Spinal cord (tissue), 10 donors: ENCODE data around the gene TRABD2B. TPM values are rescaled to one million over a fixed set of nuclear protein-coding genes. Genes with fewer than 3 reads are reported as not detected.

Source experiments
- DNase-seq, 6 donors: peaks; one replicate each; pipeline versions ENCODE4 v3.0.0 to v3.0.0-alpha.2; 2013 to 2015; ENCODE audit warnings: low spot score in 6 of 6, low read depth in 4 of 6
- H3K27ac ChIP-seq: one replicate; pipeline ENCODE4 v1.5.1; 2013; ENCODE audit warnings: low read depth, low read length, control low read depth
- H3K27me3 ChIP-seq: one replicate; pipeline ENCODE4 v1.6.1; 2013; ENCODE audit warnings: low read length; ENCODE audit not compliant: control insufficient read depth, insufficient read depth
- H3K36me3 ChIP-seq: one replicate; pipeline ENCODE4 v1.6.1; 2013; ENCODE audit warnings: low read length; ENCODE audit not compliant: control insufficient read depth, insufficient read depth
- H3K4me1 ChIP-seq: one replicate; pipeline ENCODE4 v1.6.1; 2013; ENCODE audit warnings: low read length; ENCODE audit not compliant: control insufficient read depth, insufficient read depth
- H3K4me3 ChIP-seq: one replicate; pipeline ENCODE4 v1.5.1; 2013; ENCODE audit warnings: low read depth, low read length, control low read depth
- H3K9me3 ChIP-seq: one replicate; pipeline ENCODE4 v1.6.1; 2013; ENCODE audit warnings: low read length; ENCODE audit not compliant: control insufficient read depth, insufficient read depth
- WGBS: methylation state at CpG from one replicate; pipeline ENCODE4 v1.1.5; 2013; ENCODE audit warnings: missing lambda C conversion rate; ENCODE audit not compliant: insufficient coverage; 5-methylcytosine and 5-hydroxymethylcytosine counted together
- polyA plus RNA-seq, 2 donors: library from polyadenylated mRNA; unstranded; fragments of 120-200 nt; gene quantifications; one replicate each; pipeline ENCODE4 v1.2.1, GENCODE V29; 2013; ENCODE audit not compliant: insufficient read length in 2 of 2
- total RNA-seq, 2 donors: library from RNA; depleted of rRNA in 1 of 2; stranded (reverse); fragments of 120-200 nt in 1 of 2; fragments of >200 nt in 1 of 2; gene quantifications; one replicate each; pipeline versions ENCODE4 v1.2.3 to v1.2.4, GENCODE V29; 2013 to 2014
- donor health status: healthy.

Gene TRABD2B
- total and polyA plus RNA-seq, 4 donors, result 0.89 to 3.1 (median 1.6) TPM

DNA sequence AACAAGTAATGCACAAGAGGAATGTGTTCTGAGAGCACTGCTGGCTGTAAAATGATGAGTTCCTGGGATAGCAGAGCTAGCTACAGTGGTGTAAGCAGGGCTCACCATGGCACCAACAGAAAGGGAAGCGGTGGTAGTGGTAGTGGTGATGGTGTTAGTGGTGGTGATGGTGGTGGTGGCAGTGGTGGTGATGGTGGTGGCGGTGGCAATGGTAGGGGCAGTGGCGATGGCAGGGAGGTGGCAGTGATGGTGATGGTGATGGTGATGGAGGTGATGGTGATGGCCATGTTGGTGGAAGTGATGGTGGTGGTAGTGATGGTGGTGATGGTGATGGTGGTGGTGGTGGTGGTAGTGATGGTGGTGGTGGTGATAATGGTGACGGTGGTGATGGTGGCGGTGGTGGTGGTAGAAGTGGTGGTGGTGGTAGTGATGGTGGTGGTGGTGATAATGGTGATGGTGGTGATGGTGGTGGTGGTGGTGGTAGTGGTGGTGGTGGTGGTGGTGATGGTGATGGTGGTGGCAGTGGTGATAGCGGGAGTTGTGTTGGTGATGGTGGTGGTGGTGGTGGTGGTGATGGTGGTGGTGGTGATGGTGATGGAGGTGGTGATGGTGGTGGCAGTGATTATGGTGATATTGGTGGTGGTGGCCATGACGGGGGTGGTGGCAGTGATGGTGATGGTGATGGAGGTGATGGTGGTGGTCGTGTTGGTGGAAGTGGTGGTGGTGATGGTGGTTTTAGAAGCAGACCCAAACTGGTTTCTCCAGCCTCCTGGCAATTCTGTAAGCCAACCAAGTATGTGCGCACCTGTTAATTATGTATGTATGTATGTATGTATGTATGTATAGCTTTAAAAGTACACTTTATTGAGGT is 254.1 kb downstream of the TRABD2B start:
- no peak for DNase-seq
- no peak overlapping the region for H3K27ac ChIP-seq
- WGBS, result 81% methylated on average over 5 of the region's 9 CpGs

DNA sequence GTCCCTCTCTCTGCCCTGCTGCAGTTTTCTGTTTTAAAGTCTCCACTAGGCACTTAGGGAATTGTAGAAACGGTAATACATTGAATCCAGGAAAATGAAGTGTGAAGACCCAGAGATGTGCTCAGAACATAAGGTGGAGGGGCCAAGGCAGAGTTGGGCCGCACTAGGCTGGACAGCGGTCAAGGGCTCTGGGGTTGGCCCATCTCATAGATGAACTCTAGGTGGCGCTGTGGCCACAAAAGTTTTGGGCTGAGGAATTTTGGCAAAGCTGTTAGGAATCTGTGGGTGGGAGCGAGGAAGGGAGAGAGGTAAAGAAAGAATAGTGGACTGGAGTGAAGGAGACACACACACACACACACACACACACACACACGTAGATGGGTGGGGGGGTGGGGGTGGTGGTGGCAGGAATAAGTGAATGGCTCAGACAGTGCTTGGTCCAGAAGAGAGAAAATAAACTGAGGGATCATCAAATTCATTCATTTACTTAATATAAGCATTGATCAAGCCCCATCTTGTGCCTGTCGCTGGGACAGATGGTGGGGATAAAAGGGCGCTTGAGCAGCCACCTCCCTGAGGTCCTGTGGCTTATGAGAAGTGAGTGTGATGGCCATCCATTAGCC is 258.5 kb downstream of the TRABD2B start:
- no peaks in the 10 kb centered on the region for H3K4me1 ChIP-seq
- no peaks in the 10 kb centered on the region for H3K9me3 ChIP-seq
- DNase-seq, result peak in 5 of 6 donors; percentile 44 to 86 (median 60)
- no peaks in the 10 kb centered on the region for H3K36me3 ChIP-seq
- H3K4me3 ChIP-seq, result no peak overlapping the region
- 21% methylated on average over 5 of the region's 8 CpGs for WGBS
- peaks cover 7% of the 10 kb centered on the region for H3K27me3 ChIP-seq
- no peak overlapping the region for H3K27ac ChIP-seq

More for the DNA sequence above, 254.1 kb downstream of the TRABD2B start:
- H3K4me3 ChIP-seq, result no peak overlapping the region
- H3K4me1 ChIP-seq, result no peaks in the 10 kb centered on the region
- no peaks in the 10 kb centered on the region for H3K36me3 ChIP-seq
- H3K9me3 ChIP-seq, result no peaks in the 10 kb centered on the region
- H3K27me3 ChIP-seq, result peaks cover 4% of the 10 kb centered on the region

DNA sequence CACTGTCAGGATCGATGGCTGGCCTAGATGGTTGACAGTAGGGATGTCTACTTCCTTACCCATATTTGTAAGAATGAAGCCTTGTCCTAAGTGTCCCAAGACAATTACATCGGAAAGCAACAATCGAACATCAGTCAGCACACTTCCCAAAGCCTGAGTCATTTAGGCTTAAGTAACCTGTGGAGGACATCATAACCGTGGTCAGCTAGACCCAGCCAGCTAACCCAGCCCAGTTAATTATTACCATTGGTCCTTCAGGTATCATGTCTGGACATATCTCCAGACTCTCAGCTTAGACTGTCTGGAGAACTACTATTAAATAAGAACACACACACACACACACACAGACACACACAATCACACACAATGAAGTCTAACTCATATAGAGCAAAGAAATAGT is 264.7 kb downstream of the TRABD2B start:
- 87% methylated on average over 3 of the region's 4 CpGs for WGBS
- Histone ChIP-seq H3K27me3 (peaks cover 10% of the 10 kb centered on the region), H3K4me1 (no peaks in the 10 kb centered on the region), H3K9me3 (no peaks in the 10 kb centered on the region), H3K27ac (no peak overlapping the region), H3K4me3 (no peak overlapping the region), H3K36me3 (no peaks in the 10 kb centered on the region)
- no peak for DNase-seq

DNA sequence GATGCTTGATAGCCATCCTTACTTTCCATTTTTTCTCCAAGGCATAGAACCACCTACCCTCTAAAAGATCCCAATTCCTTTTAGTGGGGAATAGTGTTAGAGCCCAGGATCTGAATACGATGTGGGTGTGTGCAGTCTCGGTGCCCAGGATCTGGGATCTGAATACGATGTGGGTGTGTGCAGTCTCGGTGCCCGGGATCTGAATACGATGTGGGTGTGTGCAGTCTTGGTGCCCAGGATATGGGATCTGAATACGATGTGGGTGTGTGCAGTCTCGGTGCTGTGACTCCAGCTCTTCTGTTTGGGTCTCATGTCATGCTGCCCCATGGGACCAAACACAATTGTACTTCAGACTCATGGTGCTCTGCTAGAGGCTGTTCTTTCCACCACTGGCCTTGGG is 265.5 kb downstream of the TRABD2B start:
- WGBS, result 88% methylated on average over 6 of the region's 8 CpGs
- H3K27me3 ChIP-seq, result peaks cover 12% of the 10 kb centered on the region

DNA sequence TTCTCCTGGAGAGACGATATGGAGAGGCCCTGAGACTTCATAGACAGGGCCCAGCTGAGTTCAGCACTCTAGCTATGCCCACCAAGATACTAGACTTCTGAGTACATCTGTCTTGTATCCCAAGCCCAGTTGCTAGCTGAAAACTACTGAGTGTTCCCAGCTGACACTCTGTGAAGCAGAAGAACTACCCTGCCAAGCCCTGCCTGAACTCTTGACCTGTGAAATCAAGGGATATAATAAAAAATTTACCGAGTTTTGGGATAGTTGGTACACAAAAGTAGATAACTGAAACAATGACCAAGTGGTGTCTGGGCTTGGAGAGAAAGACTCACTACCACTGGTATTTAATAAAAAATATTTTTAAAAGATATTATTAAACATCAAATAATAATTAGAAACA is 267.5 kb downstream of the TRABD2B start:
- H3K27me3 ChIP-seq, result peaks cover 26% of the 10 kb centered on the region
- no peak overlapping the region for H3K27ac ChIP-seq
- H3K4me3 ChIP-seq, result no peak overlapping the region
- no peak for DNase-seq
- 73% methylated on average over 1 of the region's 2 CpGs for WGBS
- H3K9me3 ChIP-seq, result no peaks in the 10 kb centered on the region
- no peaks in the 10 kb centered on the region for H3K36me3 ChIP-seq
- peaks cover 16% of the 10 kb centered on the region for H3K4me1 ChIP-seq

More for the DNA sequence above, 265.5 kb downstream of the TRABD2B start:
- no peak overlapping the region for H3K27ac ChIP-seq
- no peak for DNase-seq
- H3K4me3 ChIP-seq, result no peak overlapping the region
- H3K36me3 ChIP-seq, result no peaks in the 10 kb centered on the region
- H3K9me3 ChIP-seq, result no peaks in the 10 kb centered on the region
- no peaks in the 10 kb centered on the region for H3K4me1 ChIP-seq

DNA sequence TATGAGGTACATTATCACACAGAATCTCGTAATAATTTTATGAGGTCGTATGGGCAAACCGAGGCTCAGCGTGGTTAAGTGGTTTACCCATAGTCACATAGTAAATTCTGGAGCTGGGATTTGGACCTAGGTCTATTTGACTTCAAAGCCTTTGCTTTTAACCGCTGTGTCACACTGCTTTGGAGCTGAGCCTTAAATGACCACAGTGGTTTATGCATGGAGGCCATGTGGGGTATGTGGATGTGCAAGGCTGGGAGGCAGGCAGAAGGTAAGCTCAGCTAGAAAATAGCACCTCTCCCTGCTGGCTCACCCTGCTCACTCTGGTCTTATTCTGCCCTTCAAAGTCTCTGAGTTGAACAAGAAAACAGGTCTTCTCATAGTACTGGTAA is 269.5 kb downstream of the TRABD2B start:
- Histone ChIP-seq H3K9me3 (no peaks in the 10 kb centered on the region), H3K27ac (no peak overlapping the region), H3K4me3 (no peak overlapping the region), H3K27me3 (peaks cover 43% of the 10 kb centered on the region), H3K36me3 (no peaks in the 10 kb centered on the region), H3K4me1 (peaks cover 18% of the 10 kb centered on the region)
- DNase-seq, result no peak
- WGBS, result 89% methylated on average over 4 of the region's 5 CpGs

DNA sequence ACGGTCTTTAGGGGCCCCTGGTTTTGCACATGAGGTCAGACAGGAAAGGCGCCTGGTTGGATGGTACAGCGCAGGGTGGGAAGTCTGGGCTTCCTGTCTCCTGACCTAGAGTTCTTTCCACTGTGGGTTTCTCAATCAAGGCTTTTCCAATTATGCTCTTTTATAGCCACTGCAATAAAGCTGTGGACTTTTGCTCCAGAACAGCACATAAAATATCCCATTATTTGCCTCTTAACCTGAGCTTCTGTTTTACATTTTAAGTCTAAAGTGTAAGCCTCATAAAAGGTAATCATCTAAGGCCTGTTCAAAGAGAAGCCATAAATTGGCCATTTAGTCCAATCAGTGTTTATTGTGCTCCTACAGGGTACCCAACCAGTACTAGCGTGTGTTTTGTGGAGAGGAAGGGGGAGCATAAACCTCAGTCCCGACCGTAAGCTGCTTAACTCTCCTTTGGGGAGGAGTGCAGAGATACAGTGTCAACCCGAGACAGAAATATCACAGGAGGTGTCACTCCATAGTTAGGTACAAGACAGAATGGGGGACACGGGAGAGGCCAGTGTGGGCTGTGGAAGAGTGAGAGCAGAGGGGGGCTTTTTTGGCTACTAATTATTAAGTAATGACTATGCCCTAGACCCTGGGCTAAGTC is 270.0 kb downstream of the TRABD2B start:
- WGBS, result 82% methylated on average over 3 of the region's 8 CpGs
- peaks cover 18% of the 10 kb centered on the region for H3K4me1 ChIP-seq
- H3K9me3 ChIP-seq, result no peaks in the 10 kb centered on the region
- H3K36me3 ChIP-seq, result no peaks in the 10 kb centered on the region
- H3K4me3 ChIP-seq, result no peak overlapping the region
- H3K27ac ChIP-seq, result no peak overlapping the region
- peaks cover 47% of the 10 kb centered on the region for H3K27me3 ChIP-seq
- no peak for DNase-seq

DNA sequence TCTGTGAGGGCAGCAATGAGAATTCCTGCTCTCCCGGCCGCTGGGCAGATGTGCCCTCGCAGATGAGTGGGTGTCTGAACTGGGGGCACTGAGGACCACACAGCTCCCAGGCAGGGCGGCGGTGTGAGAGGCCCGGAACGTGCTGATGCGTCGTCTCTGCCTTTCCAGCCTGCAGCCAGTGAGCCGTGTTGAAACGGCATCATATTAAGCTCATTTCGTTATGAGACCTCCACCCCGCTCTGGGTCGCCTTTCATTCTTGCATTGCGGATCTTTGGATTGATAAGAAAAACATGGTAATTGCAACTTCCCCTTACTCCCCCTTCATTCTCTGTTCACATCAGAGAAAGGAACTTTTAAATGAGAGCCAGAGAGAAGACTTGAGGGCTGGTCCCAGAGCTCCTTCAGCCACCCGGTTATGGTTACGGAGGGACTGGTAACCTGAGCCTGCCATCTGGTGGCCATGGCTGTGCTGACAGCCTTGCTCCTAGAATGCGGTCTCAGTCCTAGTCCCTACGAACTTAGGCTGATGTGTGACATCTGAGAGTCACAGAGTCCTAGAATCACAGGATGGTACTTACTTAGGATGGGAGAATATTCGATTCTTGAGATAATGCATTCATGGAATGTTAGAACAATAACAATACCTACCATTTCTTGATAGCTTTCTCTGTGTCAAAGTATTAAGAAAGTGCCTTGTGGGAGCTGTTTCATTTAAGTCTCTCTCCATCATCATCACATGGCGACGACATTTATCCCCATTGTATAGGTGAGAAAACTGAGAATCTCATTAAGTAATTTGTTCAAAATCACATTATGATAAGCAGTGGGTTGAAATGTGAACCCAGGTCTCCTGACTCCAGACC is 271.0 kb downstream of the TRABD2B start:
- 9% methylated on average over 17 of the region's 22 CpGs for WGBS
- H3K27me3 ChIP-seq, result peaks cover 47% of the 10 kb centered on the region
- no peaks in the 10 kb centered on the region for H3K9me3 ChIP-seq

DNA sequence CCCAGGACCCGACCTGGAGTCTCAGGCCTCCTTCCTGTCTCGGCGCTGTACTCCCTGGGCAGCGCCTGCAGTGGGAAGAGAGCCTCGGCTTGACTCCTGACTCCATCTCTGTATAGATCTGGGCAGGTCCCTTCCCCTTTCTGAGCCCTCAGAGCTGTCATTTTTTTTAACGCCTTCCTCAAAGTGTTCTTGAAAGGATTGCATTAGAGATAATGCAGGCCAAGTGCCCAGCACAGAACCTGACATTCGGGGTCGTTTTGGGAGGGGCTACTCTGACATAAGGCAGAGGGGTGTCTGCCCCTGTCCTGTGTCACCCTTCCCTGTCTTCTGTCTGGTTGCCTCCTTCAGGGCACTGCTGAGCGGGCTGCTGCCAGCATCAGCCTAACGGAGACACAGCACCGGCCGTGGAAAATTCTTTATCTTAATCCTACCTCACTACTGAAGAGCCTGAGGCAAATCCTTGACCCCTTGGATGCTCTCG is 271.6 kb downstream of the TRABD2B start:
- Histone ChIP-seq H3K4me1 (peaks cover 18% of the 10 kb centered on the region), H3K27ac (no peak overlapping the region), H3K9me3 (no peaks in the 10 kb centered on the region), H3K36me3 (no peaks in the 10 kb centered on the region), H3K4me3 (no peak overlapping the region), H3K27me3 (peaks cover 48% of the 10 kb centered on the region)
- DNase-seq, result no peak
- WGBS, result 23% methylated on average over 8 of the region's 13 CpGs

More for the DNA sequence above, 271.0 kb downstream of the TRABD2B start:
- H3K4me3 ChIP-seq, result no peak overlapping the region
- H3K27ac ChIP-seq, result no peak overlapping the region
- no peaks in the 10 kb centered on the region for H3K36me3 ChIP-seq
- H3K4me1 ChIP-seq, result peaks cover 18% of the 10 kb centered on the region
- peak in 5 of 6 donors; percentile 56 to 94 (median 67) for DNase-seq
